ENCODE data around the gene TNFSF10.
"Not testable (repeated sequence)": the region's sequence is repeated elsewhere in the genome, so short reads cannot be mapped to it uniquely, and the experiment has no call there.

DNA sequence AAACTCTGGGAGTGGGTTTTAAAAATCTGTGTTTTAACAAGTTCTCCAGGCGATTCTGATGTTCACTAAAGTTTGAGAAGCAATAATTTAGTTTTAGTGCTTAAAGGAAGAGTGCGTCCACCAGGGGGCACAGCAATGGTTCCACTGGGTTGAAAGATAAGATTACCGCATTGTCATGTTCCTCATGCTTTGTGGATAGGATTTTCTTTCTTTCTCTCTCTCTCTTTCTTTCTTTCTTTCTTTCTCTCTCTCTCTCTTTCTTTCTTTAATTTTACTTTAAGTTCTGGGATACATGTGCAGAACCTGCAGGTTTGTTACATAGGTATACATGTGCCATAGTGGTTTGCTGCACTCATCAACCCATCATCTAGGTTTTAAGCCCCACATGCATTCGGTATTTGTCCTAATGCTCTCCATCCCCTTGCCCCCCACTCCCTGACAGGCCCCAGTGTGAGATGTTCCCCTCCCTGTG lies 33.0 kb downstream of the TNFSF10 start:
- TF ChIP-seq, protein P1, sequence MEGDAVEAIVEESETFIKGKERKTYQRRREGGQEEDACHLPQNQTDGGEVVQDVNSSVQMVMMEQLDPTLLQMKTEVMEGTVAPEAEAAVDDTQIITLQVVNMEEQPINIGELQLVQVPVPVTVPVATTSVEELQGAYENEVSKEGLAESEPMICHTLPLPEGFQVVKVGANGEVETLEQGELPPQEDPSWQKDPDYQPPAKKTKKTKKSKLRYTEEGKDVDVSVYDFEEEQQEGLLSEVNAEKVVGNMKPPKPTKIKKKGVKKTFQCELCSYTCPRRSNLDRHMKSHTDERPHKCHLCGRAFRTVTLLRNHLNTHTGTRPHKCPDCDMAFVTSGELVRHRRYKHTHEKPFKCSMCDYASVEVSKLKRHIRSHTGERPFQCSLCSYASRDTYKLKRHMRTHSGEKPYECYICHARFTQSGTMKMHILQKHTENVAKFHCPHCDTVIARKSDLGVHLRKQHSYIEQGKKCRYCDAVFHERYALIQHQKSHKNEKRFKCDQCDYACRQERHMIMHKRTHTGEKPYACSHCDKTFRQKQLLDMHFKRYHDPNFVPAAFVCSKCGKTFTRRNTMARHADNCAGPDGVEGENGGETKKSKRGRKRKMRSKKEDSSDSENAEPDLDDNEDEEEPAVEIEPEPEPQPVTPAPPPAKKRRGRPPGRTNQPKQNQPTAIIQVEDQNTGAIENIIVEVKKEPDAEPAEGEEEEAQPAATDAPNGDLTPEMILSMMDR (conservative IDR thresholded peaks at IDR 0.05 in 1 of 2, IDR thresholded peaks at IDR 0.05 in 1 of 2; ENCODE audit: extremely low read depth in 1 of 2, insufficient read depth in 1 of 2, low read depth in 1 of 2, low read length in 2 of 2), result peak; percentile 50 to 78
- TF ChIP-seq EZH2 (IDR thresholded peaks at IDR 0.05; ENCODE audit: borderline replicate concordance, low read length), result not testable (repeated sequence)
